Medulla oblongata (tissue), 1 donor: Measurements from ENCODE around the gene SETD6.

Experiments
- DNase-seq: peaks from one replicate; pipeline ENCODE4 v3.0.0-alpha.2; 2015; ENCODE audit errors: extremely low spot score

Gene SETD6

GRCh38 chr16:58493756-58494431, 21.4 kb upstream of the SETD6 start:
- DNase-seq: no peak

- peak; percentile 98 for DNase-seq
These were observed 20.3 kb upstream of the SETD6 start for GRCh38 chr16:58494981-58495520.

GRCh38 chr16:58495521-58496331, 19.6 kb upstream of the SETD6 start:
- DNase-seq: no peak

- DNase-seq: no peak
These were observed 17.8 kb upstream of the SETD6 start for GRCh38 chr16:58497468-58497867.

GRCh38 chr16:58497935-58498334, 17.4 kb upstream of the SETD6 start:
- no peak for DNase-seq

GRCh38 chr16:58498341-58499091, 16.8 kb upstream of the SETD6 start:
- DNase-seq: no peak

GRCh38 chr16:58499092-58499511, 16.2 kb upstream of the SETD6 start:
- DNase-seq: no peak

GRCh38 chr16:58499615-58500351, 15.5 kb upstream of the SETD6 start, which contains the start of gene NDRG4:
Gene NDRG4 (plus strand): TSS chr16:58500143. CDS start chr16:58500249, 106 bp downstream.
- peak; percentile 94 for DNase-seq

- DNase-seq: peak; percentile 33
These were observed 14.7 kb upstream of the SETD6 start for GRCh38 chr16:58500430-58501241.

GRCh38 chr16:58501242-58502131, 13.8 kb upstream of the SETD6 start:
- DNase-seq: peak; percentile 54

- no peak for DNase-seq
These were observed 12.9 kb upstream of the SETD6 start for GRCh38 chr16:58502217-58502921.

GRCh38 chr16:58503166-58503862, 12.0 kb upstream of the SETD6 start:
- DNase-seq: no peak

- DNase-seq: no peak
These were observed 11.2 kb upstream of the SETD6 start for GRCh38 chr16:58503863-58504688.

GRCh38 chr16:58506241-58507194, 8.8 kb upstream of the SETD6 start:
- DNase-seq: no peak

- no peak for DNase-seq
These were observed 7.9 kb upstream of the SETD6 start for GRCh38 chr16:58507195-58507962.
